Left lobe of liver (tissue), 2 donors: Measurements from ENCODE around the gene GLYATL1B. TPM values are rescaled to one million over a fixed set of nuclear protein-coding genes. Genes with fewer than 3 reads are reported as not detected.
A peak's percentile ranks its signal among the peaks of the same experiment; 100 is the strongest.
"Not testable (repeated sequence)": the region's sequence is repeated elsewhere in the genome, so short reads cannot be mapped to it uniquely, and the experiment has no call there.

Source experiments
- ATAC-seq: fragments of 200-7000 bp; cut with Tn5 transposase; one replicate; pipeline ENCODE4 v1.9.1; 2020; ENCODE audit warnings: mild to moderate bottlenecking, moderate library complexity
- DNase-seq: peaks from one replicate; pipeline ENCODE4 v3.0.0-alpha.2; 2020; ENCODE audit warnings: low spot score
- total RNA-seq: library from RNA; stranded (reverse); gene quantifications from one replicate; pipeline ENCODE4 v1.2.1, GENCODE V29; 2021
- donor health status: DM: no; HTN: no; CAD: no; lungs with moderate emphysema.
- donor health status: DM: no; HTN: yes; CAD: no.

The GLYATL1B gene, protein sequence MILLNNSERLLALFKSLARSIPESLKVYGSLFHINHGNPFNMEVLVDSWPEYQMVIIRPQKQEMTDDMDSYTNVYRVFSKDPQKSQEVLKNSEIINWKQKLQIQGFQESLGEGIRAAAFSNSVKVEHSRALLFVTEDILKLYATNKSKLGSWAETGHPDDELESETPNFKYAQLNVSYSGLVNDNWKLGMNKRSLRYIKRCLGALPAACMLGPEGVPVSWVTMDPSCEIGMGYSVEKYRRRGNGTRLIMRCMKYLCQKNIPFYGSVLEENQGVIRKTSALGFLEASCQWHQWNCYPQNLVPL
- total RNA-seq: 0.68 TPM

DNA sequence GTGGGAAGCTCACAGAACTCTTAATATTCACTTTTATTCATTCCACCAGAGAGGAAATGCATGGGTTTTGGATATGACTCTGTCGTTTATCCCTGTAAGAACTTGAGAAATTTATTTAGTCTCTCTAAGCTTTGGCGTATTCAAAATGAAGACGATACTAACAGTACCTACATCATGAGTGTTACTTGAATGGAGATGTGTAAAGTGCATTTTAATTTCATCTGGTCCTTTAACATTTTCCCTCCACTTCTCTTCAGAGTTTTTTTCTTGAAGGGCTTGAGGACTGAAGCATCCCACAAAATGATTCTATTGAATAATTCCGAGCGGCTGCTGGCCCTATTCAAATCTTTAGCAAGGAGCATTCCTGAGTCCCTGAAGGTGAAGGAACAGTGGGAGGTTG, at the start of gene GLYATL1B:
Gene GLYATL1B, plus strand, starts transcription at position 301 of the 400 bp plus-strand sequence. Its CDS starts 0 bp downstream, at position 301.
- ATAC-seq: not testable (repeated sequence)

DNA sequence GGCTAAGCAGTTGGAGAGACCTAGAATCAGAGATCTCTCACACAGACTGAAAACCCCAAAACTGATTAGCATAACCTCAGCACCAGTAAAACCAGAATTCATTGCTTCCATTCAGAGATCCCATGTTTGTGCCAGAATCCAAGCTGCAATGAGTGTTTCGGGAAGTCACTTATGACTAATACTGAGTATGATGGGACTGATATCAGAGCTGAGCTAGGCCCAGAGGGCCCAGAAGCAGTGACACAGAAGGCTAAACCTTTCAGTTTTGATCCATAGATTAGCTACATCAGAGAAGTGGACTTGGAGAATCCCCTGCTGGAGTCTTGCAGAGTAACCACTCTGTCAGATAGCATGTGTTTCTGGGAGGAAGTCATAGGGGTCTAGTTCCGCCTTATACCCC, 49.6 kb upstream of the GLYATL1B start:
- ATAC-seq, DNase-seq: not testable (repeated sequence)

More for the DNA sequence above, at the start of gene GLYATL1B:
- not testable (repeated sequence) for DNase-seq

DNA sequence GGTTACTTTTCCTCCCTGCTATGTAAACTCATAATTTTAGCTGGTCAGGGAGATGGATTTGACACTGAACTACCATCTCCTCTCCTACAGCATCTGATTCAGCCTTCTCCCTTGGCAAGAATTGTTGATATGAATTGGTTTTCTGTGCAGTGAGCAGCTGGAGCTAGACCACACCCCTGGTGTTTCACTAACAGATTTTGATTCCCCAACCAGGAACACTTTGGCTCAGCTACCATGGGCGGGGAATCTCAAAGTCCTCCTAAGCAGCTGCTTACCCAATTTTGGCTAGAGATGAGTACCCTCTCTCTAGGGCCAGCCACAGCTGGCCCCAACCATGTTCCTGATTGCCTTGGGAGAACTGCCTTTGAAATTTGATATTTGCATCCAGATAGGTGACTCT, 48.7 kb upstream of the GLYATL1B start:
- DNase-seq: peak; percentile 80
- ATAC-seq: peak; percentile 98

DNA sequence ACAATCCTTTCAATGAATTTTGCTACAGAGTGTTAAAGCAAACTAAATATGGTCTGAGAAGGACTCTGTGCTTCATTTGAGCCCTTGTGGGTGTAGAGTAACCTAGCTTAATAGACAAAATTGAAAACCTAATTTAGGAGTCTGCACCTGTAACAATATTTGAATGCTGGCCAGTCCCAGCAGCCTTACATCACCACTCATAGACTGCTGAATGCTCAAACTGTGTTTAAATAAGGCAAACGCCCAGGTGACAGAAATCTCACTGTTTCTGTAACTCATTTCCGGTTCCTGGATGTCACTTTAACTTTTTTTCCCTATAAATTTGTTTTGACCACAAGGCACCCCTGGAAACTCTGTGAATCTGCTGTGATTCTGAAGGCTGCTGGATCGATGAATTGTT, 45.5 kb upstream of the GLYATL1B start:
- DNase-seq (no peak), ATAC-seq (no peak)

DNA sequence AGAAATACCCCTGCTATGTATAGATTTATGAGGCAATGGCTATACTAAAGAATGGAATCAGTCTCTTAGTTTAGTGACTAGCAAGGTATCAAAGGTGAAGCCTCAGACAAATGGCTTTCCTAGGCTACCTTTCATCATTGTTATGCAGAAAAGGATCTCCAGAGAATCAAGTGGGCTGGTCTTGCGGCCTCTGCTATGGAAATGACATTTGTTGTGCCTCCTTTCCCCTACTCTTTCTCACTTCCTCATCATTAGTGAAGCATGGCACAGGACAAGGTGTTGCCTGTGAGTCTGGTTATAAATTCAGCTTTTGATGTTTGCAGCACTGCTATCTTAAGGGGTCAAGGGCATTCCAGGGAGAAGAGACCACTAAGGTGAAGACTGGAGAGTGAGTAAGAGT, 34.7 kb upstream of the GLYATL1B start:
- not testable (repeated sequence) for ATAC-seq, DNase-seq

DNA sequence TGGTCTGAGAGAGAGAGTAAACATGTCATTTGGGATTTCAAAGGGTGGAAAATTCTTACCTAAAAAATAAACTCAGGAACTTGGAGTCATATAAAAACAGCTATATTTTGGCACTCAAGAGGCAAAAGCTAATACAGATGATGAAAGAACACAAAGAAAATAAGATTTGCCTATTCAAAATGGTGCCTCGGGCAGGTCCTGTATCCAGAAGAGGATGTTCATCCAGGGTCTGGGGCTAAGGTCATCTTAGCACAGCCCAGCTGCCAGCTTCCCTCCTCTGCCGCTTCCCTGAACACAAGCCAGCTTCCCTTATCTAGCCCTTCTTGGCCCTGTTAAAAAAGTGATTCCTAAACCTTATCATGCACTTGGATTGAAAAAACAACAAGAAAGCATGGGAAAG, 33.8 kb upstream of the GLYATL1B start:
- DNase-seq: peak; percentile 67
- peak; percentile 97 for ATAC-seq

DNA sequence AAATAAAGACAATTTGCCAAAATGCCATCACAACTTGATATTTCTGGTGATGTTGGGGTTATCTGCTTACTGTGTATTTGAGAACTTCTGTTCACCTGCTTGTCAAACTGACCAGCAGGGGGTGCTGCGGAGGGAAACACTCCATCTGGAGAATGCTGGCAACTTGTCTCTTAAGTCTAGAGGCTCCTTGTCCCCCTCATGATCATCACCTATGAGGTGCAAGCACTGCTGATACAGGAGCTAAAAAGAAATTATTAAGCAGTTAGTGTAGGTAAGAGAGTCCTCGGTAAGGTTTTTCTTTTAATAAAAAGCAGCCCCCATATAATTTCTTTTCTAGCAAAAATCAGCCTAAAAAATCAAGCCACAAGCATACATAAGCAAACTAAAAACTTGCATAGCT, 32.7 kb upstream of the GLYATL1B start:
- no peak for DNase-seq
- peak; percentile 32 for ATAC-seq

DNA sequence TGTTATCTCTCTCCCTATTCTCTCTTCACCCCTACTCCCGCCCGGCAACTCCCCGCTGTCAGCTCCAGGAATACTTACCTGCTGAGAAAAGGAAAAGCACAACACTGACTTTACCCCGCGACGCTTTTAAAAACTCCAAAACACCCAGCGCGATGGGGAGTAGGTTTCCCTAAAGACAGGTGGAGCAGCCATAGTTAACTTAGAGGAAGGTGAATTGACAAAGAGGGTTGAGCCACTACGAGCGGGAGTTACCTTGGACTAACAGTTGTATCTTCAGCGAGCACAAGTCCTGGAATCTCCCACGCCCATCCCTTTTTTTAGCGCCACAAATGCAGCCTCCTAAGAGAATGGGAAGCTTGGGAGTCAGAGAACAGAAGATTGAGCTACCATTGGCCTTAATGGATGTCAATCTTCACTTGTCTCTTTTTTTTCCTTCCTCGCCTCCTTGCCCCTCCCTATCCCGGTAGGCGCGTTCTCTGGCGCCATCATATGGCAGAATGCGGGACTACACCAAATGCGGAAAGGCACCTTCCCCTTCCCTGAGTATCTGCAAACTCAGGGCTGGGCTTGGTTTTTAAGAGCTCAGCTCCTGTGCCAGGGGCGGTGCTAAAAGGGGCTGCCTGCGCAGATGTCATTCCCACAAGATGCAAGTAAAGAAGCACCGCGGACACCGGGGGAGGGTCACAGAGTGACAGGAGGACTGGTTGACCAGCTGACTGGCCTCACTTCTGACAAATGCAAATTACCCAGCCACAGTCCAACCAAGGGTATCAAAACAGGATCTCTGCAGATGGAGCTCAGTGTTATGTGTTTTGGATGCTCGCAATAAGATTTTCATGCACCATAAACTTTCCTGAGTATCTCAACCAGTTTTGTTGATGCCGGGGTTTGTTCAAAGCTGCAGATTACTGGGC, 27.7 kb upstream of the GLYATL1B start:
- peak; percentile 98 for ATAC-seq
- peak; percentile 87 for DNase-seq

DNA sequence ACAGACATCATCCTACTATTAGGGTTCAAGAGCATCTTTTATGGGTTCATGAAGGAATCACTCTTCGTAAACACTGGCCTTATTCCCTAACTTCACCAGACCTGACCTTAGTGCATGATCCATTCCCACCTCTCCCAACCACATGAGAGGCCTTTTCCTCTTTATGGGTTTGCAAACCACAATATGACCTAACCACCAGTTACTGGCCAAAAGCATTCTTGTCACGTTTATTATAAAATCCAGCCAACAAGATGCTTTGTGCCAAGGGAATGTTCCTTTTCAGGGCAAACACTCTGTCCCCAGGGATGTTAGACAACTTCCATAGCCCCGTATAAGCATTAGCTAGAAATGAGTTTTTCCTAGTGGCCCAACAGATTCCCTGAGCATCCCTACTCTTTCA, 26.0 kb upstream of the GLYATL1B start:
- not testable (repeated sequence) for ATAC-seq, DNase-seq

DNA sequence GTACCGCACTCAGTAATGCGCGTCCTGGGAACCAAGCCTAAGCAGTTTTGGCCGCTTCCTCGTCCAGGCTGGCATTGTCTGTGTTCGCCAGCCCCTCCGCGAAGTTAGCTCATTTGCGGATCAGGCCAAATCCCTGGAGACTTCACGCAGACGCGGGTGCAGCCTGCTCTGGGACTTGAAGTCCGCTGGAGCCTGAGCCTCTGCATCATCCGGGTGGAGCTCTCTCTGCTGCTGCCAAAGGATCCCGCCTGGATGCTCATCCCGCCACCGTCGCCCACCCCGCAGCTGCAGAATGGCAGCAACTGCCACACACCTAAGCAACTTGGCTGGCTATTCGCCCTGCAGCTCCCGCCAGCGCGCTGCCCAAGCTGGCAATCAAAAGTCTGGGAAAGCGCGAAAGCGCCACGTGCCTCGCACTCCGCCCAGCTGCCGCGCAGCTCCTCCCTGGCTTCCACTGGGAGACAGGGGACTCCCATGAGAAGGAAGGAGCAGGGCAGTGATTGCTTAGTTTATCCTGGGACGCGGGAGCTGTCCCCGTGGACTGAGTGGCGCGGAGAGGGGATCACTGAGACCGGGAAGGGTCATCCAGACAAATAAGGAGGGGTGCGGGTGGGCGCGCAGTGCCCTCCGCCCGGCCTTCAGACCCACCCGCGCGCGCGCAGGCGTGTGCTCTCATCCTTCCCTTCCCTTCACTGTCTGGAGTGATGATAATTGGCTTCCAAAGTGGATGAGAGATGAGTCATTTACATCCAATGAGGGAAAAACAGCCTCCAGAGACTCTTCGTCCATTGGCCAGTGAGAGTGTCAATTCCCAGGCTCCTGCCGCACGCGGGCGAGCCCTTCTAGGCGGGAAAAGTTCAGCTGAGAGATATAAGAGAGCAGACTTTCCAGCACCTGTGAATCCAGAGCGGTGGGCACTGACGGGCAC, 23.2 kb upstream of the GLYATL1B start:
- ATAC-seq: peak; percentile 22
- no peak for DNase-seq

DNA sequence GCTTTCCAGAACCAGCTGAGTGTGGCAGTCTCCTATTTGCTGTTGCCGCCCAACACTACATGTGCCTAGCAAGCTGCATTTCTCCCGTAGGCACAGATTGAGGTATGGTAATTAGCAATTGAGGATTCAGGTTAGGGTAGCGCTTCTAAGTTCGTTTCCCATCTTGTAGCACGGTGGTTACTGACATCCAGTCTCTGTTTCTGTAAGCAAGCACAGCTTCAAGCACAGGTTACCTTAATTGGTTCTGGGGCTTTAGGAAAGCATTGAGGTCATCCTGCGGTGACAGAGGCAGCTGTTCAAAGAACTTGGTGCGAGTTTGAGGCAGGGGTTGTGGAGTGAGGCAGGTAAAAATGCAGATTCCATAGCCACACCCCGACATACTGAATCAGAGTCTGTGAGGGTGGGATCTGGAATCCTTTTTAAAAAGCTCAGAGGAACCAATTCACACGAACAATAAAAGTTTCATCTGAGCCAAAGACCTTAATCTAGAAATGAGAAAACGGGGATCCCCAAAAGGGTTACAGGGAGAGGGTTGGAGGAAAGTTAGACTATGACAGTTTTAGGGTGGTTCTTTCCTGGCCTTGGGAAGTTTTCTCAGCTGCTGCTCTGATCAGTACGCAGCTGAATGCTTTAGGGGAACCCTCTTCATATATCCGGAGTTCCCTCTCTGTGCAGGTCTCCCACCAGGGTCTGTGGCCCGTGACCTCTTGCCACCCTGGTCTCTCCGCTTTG, 21.9 kb upstream of the GLYATL1B start:
- not testable (repeated sequence) for ATAC-seq, DNase-seq

DNA sequence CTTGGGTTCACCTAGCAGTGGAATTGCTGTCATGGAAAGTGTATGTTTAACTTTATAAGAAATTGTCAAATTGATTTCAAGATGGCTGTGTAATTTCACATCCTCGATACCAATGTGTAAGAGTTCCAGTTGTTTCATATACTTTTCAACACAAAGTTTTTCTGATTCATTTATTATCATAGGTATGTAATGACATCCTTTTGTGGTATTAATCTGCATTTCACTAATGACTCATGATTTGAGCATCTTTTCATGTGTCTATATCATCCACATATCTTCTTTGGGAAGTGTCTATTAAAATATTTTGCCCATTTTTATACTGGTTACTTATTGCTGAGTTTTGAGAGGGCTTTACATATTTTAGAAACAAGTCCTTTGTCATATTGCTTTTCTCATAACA, 17.0 kb upstream of the GLYATL1B start:
- ATAC-seq (no peak), DNase-seq (no peak)

DNA sequence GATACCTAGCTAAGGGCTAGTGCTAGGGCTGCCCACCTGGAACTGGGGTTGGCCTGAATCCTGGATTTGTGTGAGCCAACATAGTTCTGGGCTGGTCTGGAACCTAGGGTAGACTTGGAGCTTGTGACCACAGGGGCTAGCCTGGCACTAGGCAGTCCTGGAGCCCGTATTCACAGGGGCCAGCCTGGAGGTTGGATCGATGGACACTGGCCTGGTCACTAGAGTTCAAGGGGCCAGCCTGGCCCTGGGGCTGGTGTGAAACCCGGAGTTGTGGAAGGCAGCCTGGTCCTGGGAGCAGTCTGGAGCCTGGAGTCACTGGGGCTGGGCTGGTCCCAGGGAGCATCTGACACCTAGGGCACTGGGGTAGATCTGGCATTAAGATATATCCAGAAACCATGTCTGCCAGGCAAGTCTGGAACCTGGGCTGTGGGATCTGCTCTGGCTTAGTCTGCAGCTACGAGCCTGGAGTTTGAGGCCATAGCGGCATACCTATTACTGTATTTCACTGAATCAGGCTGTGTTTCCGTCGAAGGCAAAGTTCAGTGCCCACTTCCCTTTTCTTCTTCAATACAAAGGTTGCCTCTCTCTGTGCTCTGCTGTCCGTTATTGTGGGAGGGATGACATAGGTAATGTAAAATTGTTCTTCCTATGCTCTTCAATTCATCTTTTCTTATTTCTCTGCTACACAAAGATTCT, 9.1 kb upstream of the GLYATL1B start:
- DNase-seq (no peak), ATAC-seq (no peak)

DNA sequence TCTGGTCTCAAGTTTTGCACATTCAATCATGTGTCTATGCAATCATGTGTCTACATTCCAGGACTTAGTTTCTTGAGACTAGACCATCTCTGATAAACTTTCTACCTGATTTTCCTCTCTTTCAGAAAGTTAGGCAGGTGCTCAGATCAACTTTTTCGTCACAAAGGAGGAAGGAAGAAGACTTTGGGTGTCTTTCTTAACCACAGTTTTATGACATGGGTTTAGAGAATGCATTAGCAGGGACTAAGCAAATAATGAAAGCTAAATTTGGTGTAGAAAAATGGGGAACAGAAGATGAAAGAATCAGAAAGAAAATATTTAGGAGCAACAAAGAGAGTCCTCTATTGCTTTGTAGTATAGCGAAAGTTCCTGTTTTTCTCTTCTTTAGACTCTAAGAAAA, 7.7 kb upstream of the GLYATL1B start:
- ATAC-seq: no peak
- no peak for DNase-seq

DNA sequence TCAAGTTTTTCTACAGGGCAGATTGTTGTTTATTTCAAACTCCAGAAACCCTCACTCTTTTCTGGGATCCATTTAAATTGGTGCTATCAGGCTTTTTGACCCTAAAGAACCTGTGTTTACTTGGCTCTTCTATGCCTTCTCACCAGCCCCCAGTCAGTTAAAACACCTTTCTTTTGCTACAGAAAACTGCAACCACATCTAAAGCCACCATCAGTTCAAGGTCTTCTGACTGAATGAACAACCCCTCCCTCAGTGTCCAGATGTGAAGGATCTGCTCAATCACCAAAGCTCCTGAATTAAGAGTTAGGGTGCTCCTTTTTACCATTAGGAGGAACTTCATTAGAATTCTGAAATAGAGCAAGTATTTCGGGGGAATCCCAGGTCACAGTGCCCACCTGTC, 7.0 kb upstream of the GLYATL1B start:
- DNase-seq (no peak), ATAC-seq (no peak)

DNA sequence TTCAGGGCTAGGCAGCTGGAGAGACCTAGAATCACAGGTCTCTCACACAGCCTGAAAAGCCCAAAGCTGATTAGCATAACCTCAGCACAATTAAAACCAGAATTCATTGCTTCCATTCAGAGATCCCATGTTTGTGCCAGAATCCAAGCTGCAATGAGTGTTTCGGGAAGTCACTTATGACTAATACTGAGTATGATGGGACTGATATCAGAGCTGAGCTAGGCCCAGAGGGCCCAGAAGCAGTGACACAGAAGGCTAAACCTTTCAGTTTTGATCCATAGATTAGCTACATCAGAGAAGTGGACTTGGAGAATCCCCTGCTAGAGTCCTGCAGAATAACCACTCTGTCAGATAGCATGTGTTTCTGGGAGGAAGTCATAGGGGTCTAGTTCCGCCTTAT, 5.7 kb upstream of the GLYATL1B start:
- DNase-seq, ATAC-seq: not testable (repeated sequence)

DNA sequence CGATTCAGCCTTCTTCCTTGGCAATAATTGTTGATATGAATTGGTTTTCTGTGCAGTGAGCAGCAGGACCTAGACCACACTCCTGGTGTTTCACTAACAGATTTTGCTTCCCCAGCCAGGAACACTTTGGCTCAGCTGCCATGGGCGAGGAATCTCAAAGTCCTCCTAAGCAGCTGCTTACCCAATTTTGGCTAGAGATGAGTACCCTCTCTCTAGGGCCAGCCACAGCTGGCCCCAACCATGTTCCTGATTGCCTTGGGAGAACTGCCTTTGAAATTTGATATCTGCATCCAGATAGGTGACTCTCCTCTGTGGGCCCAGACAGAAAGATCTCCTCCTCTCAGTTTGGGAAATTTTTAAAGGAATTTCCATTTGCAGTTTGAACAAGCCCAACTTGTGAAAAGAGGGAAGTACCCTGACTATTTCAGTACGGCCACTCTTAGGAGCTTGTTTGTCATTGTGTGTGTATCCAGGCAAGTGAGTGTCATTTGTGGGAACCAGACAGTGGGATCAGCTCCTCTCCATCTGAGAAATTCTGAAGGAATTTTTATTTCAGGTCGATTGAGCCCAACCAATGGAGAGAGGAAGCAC, 4.6 kb upstream of the GLYATL1B start:
- peak; percentile 67 for DNase-seq
- peak; percentile 94 for ATAC-seq

DNA sequence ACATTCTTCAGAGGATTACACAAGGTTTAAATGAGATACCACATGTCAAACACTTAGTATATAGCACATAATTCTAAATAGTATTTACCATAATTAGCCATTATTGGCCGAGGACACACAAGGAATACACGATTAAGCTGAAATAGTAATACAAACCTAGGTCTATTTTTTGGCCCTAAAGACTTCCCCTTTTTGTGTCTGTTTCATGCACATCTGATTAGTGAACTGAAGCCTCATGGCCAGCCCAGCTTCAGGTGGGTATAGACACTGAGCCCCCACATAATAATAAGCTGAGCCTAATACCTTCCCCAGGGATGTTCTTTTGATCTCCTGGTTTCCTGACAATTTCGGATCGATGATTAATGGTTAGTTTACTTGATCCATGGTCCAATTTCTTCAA, 2.1 kb downstream of the GLYATL1B start:
- ATAC-seq (no peak), DNase-seq (no peak)

DNA sequence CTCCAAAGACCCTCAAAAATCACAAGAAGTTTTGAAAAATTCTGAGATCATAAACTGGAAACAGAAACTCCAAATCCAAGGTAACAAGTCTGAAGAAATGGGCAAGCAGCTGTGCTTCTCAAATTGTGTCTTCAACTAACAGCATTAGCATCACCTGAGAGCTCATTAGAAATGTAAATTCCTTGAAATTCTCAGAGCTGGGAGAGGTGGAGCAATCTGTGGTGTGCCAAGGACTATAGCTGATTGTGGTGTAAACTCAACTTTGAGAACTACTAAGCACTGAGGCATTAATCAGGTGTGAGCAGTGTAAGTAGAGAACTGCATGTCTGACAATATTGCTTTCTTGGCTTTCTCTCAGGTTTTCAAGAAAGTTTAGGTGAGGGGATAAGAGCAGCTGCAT, 7.5 kb downstream of the GLYATL1B start:
- DNase-seq, ATAC-seq: not testable (repeated sequence)
